BE2C (cell line): ENCODE measurements around the gene MYO5A.

Experiments
- DNase-seq: peaks from one replicate; pipeline ENCODE4 v3.0.0-alpha.2; 2020
- H3K27me3 ChIP-seq: fragments of 250-450 bp; sonication (Bioruptor Pico); 2 replicates; pipeline ENCODE4 v1.5.1; 2020; ENCODE audit warnings: mild to moderate bottlenecking
- H3K36me3 ChIP-seq: fragments of 250-450 bp; sonication (Bioruptor Pico); 2 replicates; pipeline ENCODE4 v1.5.1; 2020; ENCODE audit warnings: mild to moderate bottlenecking
- H3K4me1 ChIP-seq: fragments of 250-450 bp; sonication (Bioruptor Pico); 2 replicates; pipeline ENCODE4 v1.5.1; 2020
- H3K4me3 ChIP-seq: 2 replicates; pipeline ENCODE4 v1.5.1; 2011; ENCODE audit warnings: low read depth, low read length
- H3K9me3 ChIP-seq: fragments of 250-450 bp; sonication (Bioruptor Pico); 2 replicates; pipeline ENCODE4 v1.5.1; 2020
- CTCF ChIP-seq: IDR thresholded peaks from 2 replicates; pipeline ENCODE4 v1.5.1; 2012; ENCODE audit warnings: mild to moderate bottlenecking, low read depth, low read length

The MYO5A gene

DNA sequence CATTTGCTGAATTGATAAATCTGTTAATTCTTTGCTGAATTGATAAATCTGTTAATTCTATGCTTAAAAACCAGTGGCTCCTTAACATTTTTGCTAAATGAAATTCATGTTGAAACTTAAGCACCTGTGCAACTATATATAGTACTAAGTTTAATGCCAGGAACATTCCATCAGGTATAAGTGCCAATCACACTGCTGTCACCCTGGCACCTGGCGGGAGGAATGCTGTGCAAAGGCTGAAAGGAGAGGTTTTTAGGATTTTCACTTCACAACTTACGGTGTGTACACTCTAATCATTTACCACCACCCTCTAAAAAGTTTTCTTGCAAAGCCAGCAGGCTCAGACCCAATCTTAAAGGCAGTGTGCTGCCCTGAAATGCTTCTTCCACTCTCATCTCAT, 199.5 kb downstream of the MYO5A start:
- no peak for TF ChIP-seq CTCF
- no peak for DNase-seq
- Histone ChIP-seq H3K4me1 (peaks cover 6% of the 10 kb centered on the region), H3K9me3 (no peaks in the 10 kb centered on the region), H3K36me3 (no peaks in the 10 kb centered on the region), H3K4me3 (no peak overlapping the region), H3K27me3 (no peaks in the 10 kb centered on the region)

GRCh38 chr15:52328680-52329079, 200.0 kb downstream of the MYO5A start:
- no peaks in the 10 kb centered on the region for H3K27me3 ChIP-seq
- no peak for DNase-seq
- no peaks in the 10 kb centered on the region for H3K36me3 ChIP-seq
- TF ChIP-seq CTCF = no peak
- peaks cover 6% of the 10 kb centered on the region for H3K4me1 ChIP-seq
- H3K9me3 ChIP-seq = no peaks in the 10 kb centered on the region
- H3K4me3 ChIP-seq = no peak overlapping the region

GRCh38 chr15:52326756-52327155, 201.9 kb downstream of the MYO5A start:
- H3K9me3 ChIP-seq = no peaks in the 10 kb centered on the region
- no peak overlapping the region for H3K4me3 ChIP-seq
- no peak for DNase-seq
- no peaks in the 10 kb centered on the region for H3K27me3 ChIP-seq
- H3K4me1 ChIP-seq = peaks cover 5% of the 10 kb centered on the region
- H3K36me3 ChIP-seq = no peaks in the 10 kb centered on the region
- TF ChIP-seq CTCF = no peak

- no peak for DNase-seq
- no peaks in the 10 kb centered on the region; the same call in 1 of the 2 replicates for H3K36me3 ChIP-seq
- no peaks in the 10 kb centered on the region for H3K4me1 ChIP-seq
- TF ChIP-seq CTCF = no peak
- no peak overlapping the region for H3K4me3 ChIP-seq
- no peaks in the 10 kb centered on the region for H3K27me3 ChIP-seq
- no peaks in the 10 kb centered on the region for H3K9me3 ChIP-seq
These were observed 204.6 kb downstream of the MYO5A start for GRCh38 chr15:52324109-52324508.

GRCh38 chr15:52318729-52319500, 209.8 kb downstream of the MYO5A start:
- Histone ChIP-seq H3K36me3 (no peaks in the 10 kb centered on the region; the same call in 1 of the 2 replicates), H3K4me3 (no peak overlapping the region), H3K27me3 (no peaks in the 10 kb centered on the region), H3K4me1 (no peaks in the 10 kb centered on the region), H3K9me3 (no peaks in the 10 kb centered on the region)
- peak; percentile 20 for DNase-seq
- TF ChIP-seq CTCF = no peak

- Histone ChIP-seq H3K4me3 (no peak overlapping the region), H3K4me1 (no peaks in the 10 kb centered on the region), H3K36me3 (no peaks in the 10 kb centered on the region; the same call in 1 of the 2 replicates), H3K27me3 (no peaks in the 10 kb centered on the region), H3K9me3 (no peaks in the 10 kb centered on the region)
- DNase-seq = no peak
- TF ChIP-seq CTCF = no peak
These were observed 211.0 kb downstream of the MYO5A start for GRCh38 chr15:52317688-52318087.
